Activated T-helper 2 cell treated with anti-CD3 and anti-CD28 coated beads, Interferon-gamma antibody, Interleukin-2, Interleukin-4, amounts not matched to agents 10 μg/mL and 5 μg/mL and 100 μg/mL, durations not matched to agents 14 hours and 24 hours and 36 hours (primary cell): ENCODE results near the gene IFNAR1. TPM values are rescaled to one million over a fixed set of nuclear protein-coding genes. Genes with fewer than 3 reads are reported as not detected.

Experiments used
- DNase-seq: peaks from one replicate; pipeline ENCODE4 v3.0.0; 2021; ENCODE audit warnings: low spot score
- H3K27ac Mint-ChIP-seq: one replicate; pipeline ENCODE4 v1.8.0; 2021; ENCODE audit warnings: mixed read lengths
- H3K27me3 Mint-ChIP-seq: one replicate; pipeline ENCODE4 v1.8.0; 2021; ENCODE audit warnings: low read depth, mixed read lengths
- H3K36me3 Mint-ChIP-seq: one replicate; pipeline ENCODE4 v1.8.0; 2021; ENCODE audit warnings: low read depth, mixed read lengths
- H3K4me1 Mint-ChIP-seq: one replicate; pipeline ENCODE4 v1.8.0; 2021; ENCODE audit warnings: low read depth, mixed read lengths
- H3K4me3 Mint-ChIP-seq: one replicate; pipeline ENCODE4 v1.8.0; 2021; ENCODE audit warnings: low read depth, mild to moderate bottlenecking, moderate library complexity, mixed read lengths
- H3K9me3 Mint-ChIP-seq: one replicate; pipeline ENCODE4 v1.8.0; 2021; ENCODE audit warnings: mixed read lengths
- intact Hi-C: fragments of 100-400 bp; cut with micrococcal nuclease; formaldehyde crosslinking; loops from one replicate; pipeline ENCODE4 v1.15.1; 2023
- total RNA-seq: library from RNA; stranded (reverse); gene quantifications from 2 replicates; pipeline ENCODE4 v1.2.3, GENCODE V29; 2022

IFNAR1 gene
- total RNA-seq, 1 donor from 2014 or later, result 26.8 TPM

GRCh38 chr21:33402001-33402979 lies 77.5 kb downstream of the IFNAR1 start:
- Mint-ChIP-seq H3K4me3 (peak overlapping the region; percentile 64), H3K27ac (peak overlapping the region; percentile 49), H3K36me3 (peaks cover 20% of the 10 kb centered on the region), H3K4me1 (peaks cover 36% of the 10 kb centered on the region), H3K27me3 (peaks cover 8% of the 10 kb centered on the region), H3K9me3 (no peaks in the 10 kb centered on the region)
- intact Hi-C loops, result no loop called here
- DNase-seq, result no peak

- peaks cover 21% of the 10 kb centered on the region for H3K36me3 Mint-ChIP-seq
- no peak for DNase-seq
- H3K27ac Mint-ChIP-seq, result peak within 1 kb of the TSS; percentile 77
- intact Hi-C loops, result no loop called here
- H3K4me1 Mint-ChIP-seq, result peaks cover 37% of the 10 kb centered on the region
- no peaks in the 10 kb centered on the region for H3K9me3 Mint-ChIP-seq
- peak within 1 kb of the TSS; percentile 89 for H3K4me3 Mint-ChIP-seq
- H3K27me3 Mint-ChIP-seq, result peaks cover 8% of the 10 kb centered on the region
These were observed 78.5 kb downstream of the IFNAR1 start, which contains the start of gene IFNGR2 for GRCh38 chr21:33403128-33403785. Gene IFNGR2, plus strand, starts transcription at chr21:33403413. Its CDS starts 131 bp downstream, at chr21:33403544.

- no peak for DNase-seq
- Mint-ChIP-seq H3K36me3 (peaks cover 21% of the 10 kb centered on the region), H3K4me1 (peaks cover 37% of the 10 kb centered on the region), H3K27ac (peak overlapping the region; percentile 77), H3K27me3 (peaks cover 8% of the 10 kb centered on the region), H3K4me3 (peak overlapping the region; percentile 89), H3K9me3 (no peaks in the 10 kb centered on the region)
- intact Hi-C loops, result no loop called here
These were observed 79.2 kb downstream of the IFNAR1 start for GRCh38 chr21:33403786-33404585.

GRCh38 chr21:33406493-33406892 lies 81.7 kb downstream of the IFNAR1 start:
- Mint-ChIP-seq H3K36me3 (peaks cover 21% of the 10 kb centered on the region), H3K27me3 (peaks cover 6% of the 10 kb centered on the region), H3K4me3 (peak overlapping the region; percentile 17), H3K27ac (no peak overlapping the region), H3K9me3 (no peaks in the 10 kb centered on the region), H3K4me1 (peaks cover 30% of the 10 kb centered on the region)
- DNase-seq, result no peak
- intact Hi-C loops, result loop anchor here (1.0 kb wide), 2 partner anchors 26 to 28 kb away; no protein-coding TSS in a partner anchor

Other genes starting within 250 kb of the IFNAR1 start
- 34.8 and 36.8 TPM in 2 replicates for gene IFNAR2, start 95.0 kb upstream of the IFNAR1 start, total RNA-seq
- gene IL10RB, start 58.6 kb upstream of the IFNAR1 start, total RNA-seq, result 23.4 and 24.7 TPM in 2 replicates
- gene IFNGR2, start 78.4 kb downstream of the IFNAR1 start, total RNA-seq, result 14.5 and 16.2 TPM in 2 replicates
- gene TMEM50B, start 155.0 kb downstream of the IFNAR1 start, total RNA-seq, result 16.5 and 18.7 TPM in 2 replicates
- gene DNAJC28, start 166.7 kb downstream of the IFNAR1 start, total RNA-seq, result 0.16 and 0.37 TPM in 2 replicates
- gene GART, start 217.1 kb downstream of the IFNAR1 start, total RNA-seq, result 197 and 199 TPM in 2 replicates
- gene SON, start 218.1 kb downstream of the IFNAR1 start, total RNA-seq, result 345 and 376 TPM in 2 replicates